HCT116 (cell line): ENCODE results near the gene ABR.

Experiments
- EGR1 ChIP-seq: IDR thresholded peaks from 2 replicates; pipeline ENCODE4 v1.6.1; 2012; ENCODE audit warnings: low read depth
- EZH2phosphoT487 ChIP-seq: fragments of 200-600 bp; IDR thresholded peaks from 2 replicates; pipeline ENCODE4 v1.6.1; 2018; ENCODE audit warnings: antibody characterized with exemption, borderline replicate concordance
- POLR2A ChIP-seq: IDR thresholded peaks from 2 replicates; pipeline ENCODE4 v1.7.0; 2011; ENCODE audit warnings: borderline replicate concordance; ENCODE audit not compliant: insufficient read depth, insufficient read length; ENCODE audit errors: extremely low read depth
- RAD21 ChIP-seq: IDR thresholded peaks from 2 replicates; pipeline ENCODE4 v1.6.1; 2012; ENCODE audit warnings: low read depth, mild to moderate bottlenecking
- TCF7L2 ChIP-seq: IDR thresholded peaks from 2 replicates; pipeline ENCODE4 v1.7.0; 2011; ENCODE audit warnings: borderline replicate concordance, inconsistent platforms; ENCODE audit not compliant: insufficient read depth, insufficient read length; ENCODE audit errors: extremely low read depth
- TF ChIP-seq, protein P1 (sequence below), 3 experiments: fragments of 200-600 bp in 1 of 3; sonication (generic) in 1 of 3; IDR thresholded peaks in 2 of 3; conservative IDR thresholded peaks in 1 of 3; 2 replicates each; pipeline ENCODE4 v1.5.1; 2012 to 2017; ENCODE audit warnings: low read depth in 2 of 3, low read length in 2 of 3, antibody characterized with exemption in 1 of 3, borderline replicate concordance in 1 of 3, control low read depth in 1 of 3, mild to moderate bottlenecking in 1 of 3, mixed read lengths in 1 of 3, mixed run types in 1 of 3, moderate library complexity in 1 of 3; ENCODE audit not compliant: insufficient read depth in 1 of 3
- TF ChIP-seq, protein P2 (sequence below): IDR thresholded peaks from 2 replicates; pipeline ENCODE4 v1.6.1; 2012; ENCODE audit warnings: low read depth

DNA sequence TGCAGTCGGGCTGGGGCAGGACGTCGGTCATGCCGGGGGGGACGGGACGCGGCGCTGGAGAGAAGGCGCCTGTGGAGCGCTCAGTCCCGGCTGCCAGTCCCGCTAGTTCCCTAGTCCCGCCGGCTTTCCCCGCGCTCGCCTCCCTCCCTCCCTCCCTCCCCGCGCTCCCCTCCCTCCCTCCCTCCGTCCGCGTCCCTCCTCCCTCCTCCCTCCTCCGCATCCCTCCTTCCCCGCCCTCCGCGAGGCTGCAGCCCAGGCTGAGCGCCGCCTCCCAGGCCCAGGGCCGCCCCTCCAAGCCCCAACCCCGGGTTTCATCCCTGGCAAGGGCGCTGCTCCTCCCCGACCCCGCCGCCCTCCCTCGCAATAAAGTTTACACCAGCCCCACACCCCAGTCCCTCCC, 148.1 kb downstream of the ABR start:
- TF ChIP-seq TCF7L2: no peak
- TF ChIP-seq, protein P1, sequence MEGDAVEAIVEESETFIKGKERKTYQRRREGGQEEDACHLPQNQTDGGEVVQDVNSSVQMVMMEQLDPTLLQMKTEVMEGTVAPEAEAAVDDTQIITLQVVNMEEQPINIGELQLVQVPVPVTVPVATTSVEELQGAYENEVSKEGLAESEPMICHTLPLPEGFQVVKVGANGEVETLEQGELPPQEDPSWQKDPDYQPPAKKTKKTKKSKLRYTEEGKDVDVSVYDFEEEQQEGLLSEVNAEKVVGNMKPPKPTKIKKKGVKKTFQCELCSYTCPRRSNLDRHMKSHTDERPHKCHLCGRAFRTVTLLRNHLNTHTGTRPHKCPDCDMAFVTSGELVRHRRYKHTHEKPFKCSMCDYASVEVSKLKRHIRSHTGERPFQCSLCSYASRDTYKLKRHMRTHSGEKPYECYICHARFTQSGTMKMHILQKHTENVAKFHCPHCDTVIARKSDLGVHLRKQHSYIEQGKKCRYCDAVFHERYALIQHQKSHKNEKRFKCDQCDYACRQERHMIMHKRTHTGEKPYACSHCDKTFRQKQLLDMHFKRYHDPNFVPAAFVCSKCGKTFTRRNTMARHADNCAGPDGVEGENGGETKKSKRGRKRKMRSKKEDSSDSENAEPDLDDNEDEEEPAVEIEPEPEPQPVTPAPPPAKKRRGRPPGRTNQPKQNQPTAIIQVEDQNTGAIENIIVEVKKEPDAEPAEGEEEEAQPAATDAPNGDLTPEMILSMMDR (IDR thresholded peaks at IDR 0.05 in 2 of 3, conservative IDR thresholded peaks at IDR 0.05 in 1 of 3; ENCODE audit: borderline replicate concordance in 1 of 3, insufficient read depth in 1 of 3, low read depth in 2 of 3, low read length in 2 of 3): no peak
- TF ChIP-seq EGR1: no peak
- no peak for TF ChIP-seq EZH2phosphoT487
- TF ChIP-seq RAD21: no peak
- TF ChIP-seq POLR2A: no peak
- TF ChIP-seq, protein P2, sequence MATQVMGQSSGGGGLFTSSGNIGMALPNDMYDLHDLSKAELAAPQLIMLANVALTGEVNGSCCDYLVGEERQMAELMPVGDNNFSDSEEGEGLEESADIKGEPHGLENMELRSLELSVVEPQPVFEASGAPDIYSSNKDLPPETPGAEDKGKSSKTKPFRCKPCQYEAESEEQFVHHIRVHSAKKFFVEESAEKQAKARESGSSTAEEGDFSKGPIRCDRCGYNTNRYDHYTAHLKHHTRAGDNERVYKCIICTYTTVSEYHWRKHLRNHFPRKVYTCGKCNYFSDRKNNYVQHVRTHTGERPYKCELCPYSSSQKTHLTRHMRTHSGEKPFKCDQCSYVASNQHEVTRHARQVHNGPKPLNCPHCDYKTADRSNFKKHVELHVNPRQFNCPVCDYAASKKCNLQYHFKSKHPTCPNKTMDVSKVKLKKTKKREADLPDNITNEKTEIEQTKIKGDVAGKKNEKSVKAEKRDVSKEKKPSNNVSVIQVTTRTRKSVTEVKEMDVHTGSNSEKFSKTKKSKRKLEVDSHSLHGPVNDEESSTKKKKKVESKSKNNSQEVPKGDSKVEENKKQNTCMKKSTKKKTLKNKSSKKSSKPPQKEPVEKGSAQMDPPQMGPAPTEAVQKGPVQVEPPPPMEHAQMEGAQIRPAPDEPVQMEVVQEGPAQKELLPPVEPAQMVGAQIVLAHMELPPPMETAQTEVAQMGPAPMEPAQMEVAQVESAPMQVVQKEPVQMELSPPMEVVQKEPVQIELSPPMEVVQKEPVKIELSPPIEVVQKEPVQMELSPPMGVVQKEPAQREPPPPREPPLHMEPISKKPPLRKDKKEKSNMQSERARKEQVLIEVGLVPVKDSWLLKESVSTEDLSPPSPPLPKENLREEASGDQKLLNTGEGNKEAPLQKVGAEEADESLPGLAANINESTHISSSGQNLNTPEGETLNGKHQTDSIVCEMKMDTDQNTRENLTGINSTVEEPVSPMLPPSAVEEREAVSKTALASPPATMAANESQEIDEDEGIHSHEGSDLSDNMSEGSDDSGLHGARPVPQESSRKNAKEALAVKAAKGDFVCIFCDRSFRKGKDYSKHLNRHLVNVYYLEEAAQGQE: no peak
